HL-60/S4 (cell line): ENCODE measurements around the gene EVL.

Source experiments
- in situ Hi-C: fragments of 300-500 bp; cut with MboI; formaldehyde crosslinking; loops from 2 replicates; pipeline ENCODE4 v1.14.3; 2022; ENCODE audit warnings: low sequenced_read_pairs

Gene EVL

DNA sequence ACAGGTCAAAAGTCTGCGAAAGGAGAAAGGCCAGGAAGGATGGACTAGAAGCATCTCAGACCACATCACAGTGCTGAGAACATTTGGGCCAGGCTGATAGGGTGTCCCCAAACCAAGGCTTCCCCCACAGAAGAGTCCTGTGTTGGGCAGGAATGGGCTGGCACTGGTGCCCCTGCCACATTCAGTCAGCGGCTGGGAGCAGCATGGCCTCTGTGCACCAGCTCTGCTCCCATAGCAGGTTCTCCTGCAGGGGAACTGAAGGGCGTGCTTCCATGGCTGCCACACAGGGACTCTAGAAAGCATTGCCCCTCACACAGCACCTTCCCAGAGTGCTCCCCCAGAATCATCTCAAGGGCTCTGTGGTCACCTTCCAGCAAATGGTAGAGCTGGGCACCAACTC, 17.5 kb downstream of the EVL start:
- in situ Hi-C loops: no loop called here

DNA sequence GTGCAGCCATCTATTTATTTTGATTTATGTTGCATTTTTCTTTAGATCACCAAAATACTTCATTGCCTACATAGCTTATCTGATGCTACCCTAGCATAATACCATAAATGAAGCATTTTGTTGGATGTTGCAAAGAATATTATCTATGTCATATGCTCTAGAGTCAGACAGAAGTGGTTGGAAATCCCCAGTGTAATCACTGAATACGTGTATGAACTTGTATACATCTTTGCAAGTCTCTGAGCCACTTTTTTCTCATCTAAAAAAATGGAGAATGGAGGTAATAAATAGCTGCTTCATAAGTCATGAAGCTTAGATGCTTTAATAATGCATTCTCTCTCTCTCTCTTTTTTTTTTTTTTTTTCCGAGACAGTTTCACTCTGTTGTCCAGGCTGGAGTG, 18.5 kb downstream of the EVL start:
- in situ Hi-C loops: no loop called here

DNA sequence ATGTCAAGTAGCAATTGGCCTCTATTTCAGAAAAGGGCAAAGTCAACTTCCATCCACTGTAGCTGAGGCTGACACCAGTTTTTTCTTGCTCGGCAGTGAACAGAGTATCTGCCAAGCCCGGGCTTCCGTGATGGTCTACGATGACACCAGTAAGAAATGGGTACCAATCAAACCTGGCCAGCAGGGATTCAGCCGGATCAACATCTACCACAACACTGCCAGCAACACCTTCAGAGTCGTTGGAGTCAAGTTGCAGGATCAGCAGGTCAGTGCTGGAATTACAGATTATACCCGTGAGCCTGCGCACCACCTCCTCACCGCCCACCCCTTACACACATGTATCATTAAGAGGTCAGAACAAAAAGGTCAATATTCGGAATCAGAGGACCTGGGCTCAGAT, 19.4 kb downstream of the EVL start:
- in situ Hi-C loops: no loop called here

DNA sequence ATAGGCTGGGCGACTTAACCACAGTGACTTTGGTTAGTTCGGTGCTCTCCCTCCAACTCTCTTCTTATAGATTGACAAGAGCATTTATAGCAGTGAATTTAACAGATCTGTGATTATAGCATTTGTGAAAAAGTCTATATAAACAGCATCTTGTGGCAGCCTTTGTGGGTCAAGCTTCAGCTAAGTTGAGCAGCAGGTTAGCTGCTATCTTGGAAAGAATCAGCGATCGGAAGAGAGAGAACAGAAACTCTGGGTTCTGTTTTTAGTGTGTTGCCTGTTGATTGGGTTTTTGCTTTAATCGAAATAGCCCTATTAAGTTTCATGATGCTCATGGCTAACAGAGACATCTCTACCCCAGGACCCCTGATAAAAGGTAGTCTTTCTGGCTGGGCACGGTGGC, 20.2 kb downstream of the EVL start:
- in situ Hi-C loops: no loop called here

DNA sequence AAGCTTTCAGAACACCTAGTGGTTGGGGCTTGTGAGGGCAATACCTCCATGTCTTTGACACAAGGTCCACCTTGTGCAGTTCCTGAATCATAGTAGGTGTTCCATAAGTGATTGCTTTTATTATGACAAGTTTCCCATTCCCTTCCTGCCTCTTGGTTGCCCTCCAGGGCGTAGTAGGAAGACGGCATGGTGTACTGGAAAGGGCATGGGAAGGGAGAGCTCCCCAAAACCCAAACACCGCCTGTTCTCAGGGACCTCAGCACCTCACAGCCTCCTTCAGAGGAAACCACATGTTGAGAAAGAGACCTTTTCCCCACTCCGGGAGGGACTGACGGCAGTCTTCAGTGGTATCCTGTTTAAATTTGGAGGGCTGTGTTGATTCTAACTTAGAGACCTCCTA, 21.1 kb downstream of the EVL start:
- in situ Hi-C loops: no loop called here

DNA sequence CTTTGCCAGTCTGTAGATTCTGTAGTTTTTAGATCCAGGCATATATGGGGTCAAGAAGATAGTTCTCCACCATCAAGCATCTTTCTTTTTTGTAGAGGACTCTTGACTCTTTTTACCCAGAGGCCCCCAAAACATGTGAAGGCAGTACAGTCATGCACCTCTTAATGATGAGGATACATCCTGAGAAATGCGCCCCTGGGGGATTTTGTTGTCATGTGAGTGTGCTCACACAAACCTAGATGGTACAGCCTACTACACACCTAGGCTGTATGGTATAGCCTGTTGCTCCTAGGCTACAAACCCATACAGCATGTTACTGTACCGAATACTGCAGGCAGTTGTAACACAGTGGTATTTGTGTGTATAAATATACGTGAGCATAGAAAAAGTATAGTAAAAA, 23.0 kb downstream of the EVL start:
- in situ Hi-C loops: no loop called here

DNA sequence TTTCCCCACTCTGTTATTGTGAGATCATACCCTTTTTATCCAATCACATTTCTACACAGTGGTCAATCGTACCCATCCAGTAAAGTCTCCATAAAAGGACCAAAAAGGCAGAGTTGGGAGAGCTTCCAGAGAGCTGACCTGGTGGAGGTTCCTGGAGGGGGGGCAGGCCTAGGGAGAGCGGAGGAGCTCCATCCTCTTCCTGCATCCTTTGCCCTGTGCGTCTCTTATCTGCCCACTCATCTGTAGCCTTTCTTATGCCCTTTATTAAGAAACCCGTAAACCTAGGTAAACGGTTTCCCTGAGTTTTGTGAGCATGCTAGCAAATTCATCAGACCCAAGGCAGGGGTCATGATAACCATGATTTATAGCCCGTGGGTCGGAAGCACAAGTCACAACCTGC, 26.2 kb downstream of the EVL start:
- in situ Hi-C loops: no loop called here

DNA sequence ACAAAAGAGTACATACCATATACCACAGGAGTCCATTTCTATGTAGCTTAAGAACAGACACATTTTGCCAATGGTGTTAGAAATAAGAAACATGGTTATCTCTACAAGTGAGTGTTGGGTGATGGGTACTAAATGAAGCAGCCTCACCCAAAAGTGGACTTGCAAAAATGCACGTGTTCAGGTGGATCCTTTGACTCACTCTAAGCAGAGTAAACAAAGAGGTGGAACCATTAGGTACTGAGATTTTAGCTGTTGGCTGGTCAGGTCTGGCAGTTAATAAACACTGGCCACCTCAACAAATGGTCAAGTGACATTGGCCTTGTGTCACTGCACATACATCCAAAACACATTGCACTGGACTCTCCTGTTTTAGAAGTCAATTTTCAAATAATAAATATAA, 27.6 kb downstream of the EVL start:
- in situ Hi-C loops: no loop called here

DNA sequence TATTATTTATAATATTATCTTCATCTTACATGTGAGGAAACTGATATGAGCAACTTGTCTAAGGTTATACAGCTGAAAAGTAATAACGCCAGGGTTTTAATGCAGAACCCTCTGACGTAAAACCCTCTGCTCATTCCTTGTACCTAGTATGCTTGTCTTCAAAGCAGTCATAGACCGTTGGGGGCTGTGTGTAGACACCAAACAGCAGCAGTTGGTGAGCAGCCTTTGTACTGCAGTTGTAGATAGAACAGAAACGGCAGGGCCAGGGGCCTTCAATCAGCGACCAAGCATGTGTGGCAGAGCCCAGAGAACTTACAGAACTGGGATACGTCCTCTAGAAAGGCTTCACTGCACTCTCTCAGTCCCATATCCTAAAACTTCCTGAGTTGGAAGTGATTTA, 28.1 kb downstream of the EVL start:
- in situ Hi-C loops: no loop called here

DNA sequence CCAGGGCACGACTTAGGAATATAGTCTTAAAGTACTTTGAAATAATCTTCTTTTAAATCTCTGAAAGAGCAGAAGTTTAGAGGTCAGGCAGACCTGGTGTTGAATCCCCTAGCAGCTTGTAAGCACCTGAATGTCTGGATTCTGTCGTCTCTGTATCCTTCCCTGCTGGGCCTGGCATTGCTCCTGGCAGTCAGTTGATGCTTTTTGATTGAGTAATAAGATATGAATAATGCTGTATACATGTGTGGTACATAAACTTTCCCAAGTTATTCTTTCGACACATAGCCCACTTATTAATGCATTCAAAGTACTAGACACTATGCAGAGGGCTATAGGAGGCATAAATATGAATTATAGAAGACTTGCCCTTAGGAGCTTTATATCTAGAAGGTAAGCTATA, 31.4 kb downstream of the EVL start:
- in situ Hi-C loops: no loop called here

DNA sequence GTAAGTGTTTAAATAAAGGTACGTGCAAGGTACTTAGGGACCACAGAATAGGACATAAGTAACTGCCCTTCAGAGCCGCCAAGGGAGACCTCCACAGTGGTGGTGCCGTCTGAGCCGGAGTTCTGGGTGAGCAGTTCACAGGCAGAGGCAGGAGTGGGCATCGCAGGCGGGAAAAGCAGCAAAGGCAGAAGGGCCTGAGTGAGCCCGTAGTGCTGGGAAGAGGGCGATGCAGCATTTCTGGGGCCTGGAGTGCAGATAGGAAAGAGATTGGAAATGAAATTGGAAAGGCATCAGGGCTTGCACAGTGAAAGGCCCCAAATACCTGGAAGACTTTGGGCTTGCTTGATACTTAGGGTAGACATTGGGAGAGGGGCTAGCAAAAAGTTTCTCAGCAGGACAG, 32.9 kb downstream of the EVL start:
- in situ Hi-C loops: no loop called here

DNA sequence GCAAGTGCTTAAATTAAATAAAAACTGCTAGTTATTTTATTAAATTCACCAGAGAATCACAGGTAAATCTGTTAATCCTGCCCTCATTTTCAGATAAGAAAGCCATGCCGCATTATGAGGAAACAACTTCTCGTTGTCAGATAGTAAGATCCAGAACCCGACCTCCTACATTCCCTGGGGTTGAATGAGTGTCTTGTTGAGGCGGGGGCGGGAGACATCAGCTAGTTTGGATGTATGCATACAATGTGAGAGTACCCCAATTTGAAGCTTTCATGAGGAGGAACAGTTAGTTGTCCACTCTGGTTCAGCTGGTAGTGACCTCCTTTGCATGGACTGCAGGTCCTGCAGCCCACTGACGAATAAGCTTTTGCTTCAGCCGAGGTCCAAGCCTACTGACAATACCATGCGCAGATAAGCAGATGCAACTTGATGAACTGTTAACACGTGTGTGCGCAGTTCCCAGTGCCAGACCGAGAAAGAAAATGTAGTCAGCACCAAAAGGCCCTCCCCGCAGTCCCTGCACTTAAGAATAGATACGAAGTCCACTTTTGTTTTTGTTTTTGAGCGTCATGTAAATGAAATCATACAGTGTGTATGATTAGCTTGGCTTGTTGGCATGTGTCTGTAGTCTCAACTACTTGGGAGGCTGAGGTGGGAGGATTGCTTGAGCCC, 34.9 kb downstream of the EVL start:
- in situ Hi-C loops: no loop called here

DNA sequence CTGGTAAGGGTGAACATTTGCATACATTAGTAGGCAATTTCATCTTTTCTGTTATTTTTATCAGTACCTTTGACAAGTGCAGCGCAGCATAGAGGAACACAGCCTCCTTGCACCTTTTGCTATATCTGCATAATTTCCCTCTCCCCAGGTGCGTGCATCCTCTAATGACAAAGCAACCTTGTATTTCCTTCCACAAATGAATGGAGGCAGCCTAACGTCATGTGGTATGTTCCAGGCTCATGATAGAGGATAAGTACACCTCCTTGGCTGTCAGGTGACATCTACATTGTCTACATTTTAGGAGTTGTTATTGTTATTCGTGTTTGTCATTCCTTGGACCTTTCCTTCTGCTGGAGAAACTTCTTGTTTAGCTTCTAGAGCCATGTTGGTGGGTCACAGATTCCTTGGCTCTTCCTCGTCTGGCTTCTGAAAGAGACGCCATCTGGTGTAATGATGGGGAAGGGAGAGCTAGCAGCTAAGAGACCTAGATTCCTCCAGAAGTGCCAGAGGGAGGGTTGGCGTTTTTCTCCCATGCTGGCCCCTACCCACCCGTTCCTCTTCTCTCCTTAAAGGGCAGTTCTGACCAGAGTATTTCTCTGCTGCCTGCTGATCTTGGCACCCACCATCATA, 37.0 kb downstream of the EVL start:
- in situ Hi-C loops: no loop called here

DNA sequence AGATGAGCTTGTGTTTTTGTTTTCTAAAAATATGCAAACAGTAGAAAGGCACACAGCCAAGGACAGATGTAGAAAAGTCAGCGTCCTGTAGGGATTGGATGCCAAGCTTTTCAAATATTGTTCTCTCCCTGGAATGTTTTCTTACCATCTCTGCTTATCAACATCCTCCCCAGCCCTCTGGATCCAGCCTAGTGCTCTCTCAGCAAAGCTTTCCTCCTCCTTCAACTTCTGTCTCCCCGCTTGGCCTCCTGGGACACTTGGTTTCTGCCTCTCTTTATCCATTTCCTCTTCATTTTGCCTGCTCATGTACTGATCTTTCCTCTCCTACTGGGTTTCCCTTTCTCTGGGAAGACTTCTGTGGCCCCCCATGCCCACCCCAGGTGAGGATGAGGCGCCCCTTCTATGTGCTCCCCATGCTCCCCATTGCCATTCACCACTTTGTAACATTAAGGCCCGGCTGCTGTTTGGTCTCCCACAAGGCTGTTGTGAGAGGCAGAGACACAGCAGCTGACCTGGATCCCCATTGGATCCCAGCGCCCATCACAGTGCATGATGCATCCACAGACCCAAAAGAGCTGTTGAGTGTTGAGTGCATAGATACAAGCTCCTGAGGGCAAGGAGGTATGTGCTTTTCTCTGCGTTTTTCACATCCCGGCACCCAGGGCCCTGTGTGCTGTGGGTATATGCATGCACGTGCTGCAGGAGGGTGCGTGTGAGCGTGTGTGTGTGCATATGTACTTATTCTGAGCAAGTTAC, 38.2 kb downstream of the EVL start:
- in situ Hi-C loops: no loop called here

DNA sequence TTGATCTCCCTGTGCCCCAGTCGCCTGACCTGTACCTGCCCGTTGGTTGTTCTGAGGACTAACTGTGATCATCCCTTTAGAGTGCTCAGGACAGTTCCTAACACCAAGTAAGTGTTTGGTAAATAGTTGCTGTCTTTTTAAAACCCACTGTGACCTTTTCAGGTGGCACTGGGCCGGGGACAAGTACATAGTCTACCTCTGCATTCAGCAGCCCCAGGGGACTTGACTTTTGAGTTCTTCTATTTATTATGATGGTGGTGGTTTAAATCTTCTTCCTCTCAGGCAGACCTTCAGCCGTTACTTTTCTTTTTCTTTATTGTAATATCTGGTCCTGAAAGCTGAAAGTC, 38.8 kb downstream of the EVL start:
- in situ Hi-C loops: no loop called here

DNA sequence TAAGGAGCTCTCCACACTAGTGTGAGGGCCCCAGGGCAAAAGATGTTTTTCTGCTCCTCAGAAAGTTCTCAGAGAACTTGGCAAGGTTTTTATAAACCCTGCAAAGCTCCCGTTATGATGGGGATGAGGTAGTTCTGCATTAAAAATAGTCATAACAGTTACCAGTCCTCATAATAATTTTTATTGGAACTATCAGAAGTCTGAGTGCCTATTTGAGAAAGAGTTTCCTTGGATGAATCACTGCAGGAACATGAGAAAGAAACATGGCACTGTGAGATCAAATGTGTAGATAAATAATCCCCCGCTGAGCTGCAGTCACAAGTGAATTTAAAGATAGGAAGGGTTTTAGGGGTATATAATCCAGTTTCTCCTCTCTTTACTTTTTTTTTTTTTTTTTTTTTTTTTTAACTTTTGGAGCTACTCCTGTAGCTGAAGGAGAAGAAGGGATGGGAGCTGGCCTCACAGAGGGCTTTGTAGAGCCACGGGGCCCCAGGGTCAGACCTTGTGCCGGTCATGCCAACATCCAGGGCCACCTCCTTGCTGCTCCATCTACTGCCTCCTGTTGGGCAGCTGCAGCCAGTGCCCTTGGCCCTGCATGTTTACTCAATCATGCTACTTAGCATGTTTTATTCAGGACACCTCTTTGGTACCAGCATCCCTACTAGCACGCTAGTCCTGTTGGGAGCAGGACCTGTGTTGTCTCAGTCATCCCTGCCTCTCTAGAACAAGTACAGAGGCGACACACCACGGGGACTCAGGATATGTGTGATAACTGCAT, 39.5 kb downstream of the EVL start:
- in situ Hi-C loops: no loop called here

DNA sequence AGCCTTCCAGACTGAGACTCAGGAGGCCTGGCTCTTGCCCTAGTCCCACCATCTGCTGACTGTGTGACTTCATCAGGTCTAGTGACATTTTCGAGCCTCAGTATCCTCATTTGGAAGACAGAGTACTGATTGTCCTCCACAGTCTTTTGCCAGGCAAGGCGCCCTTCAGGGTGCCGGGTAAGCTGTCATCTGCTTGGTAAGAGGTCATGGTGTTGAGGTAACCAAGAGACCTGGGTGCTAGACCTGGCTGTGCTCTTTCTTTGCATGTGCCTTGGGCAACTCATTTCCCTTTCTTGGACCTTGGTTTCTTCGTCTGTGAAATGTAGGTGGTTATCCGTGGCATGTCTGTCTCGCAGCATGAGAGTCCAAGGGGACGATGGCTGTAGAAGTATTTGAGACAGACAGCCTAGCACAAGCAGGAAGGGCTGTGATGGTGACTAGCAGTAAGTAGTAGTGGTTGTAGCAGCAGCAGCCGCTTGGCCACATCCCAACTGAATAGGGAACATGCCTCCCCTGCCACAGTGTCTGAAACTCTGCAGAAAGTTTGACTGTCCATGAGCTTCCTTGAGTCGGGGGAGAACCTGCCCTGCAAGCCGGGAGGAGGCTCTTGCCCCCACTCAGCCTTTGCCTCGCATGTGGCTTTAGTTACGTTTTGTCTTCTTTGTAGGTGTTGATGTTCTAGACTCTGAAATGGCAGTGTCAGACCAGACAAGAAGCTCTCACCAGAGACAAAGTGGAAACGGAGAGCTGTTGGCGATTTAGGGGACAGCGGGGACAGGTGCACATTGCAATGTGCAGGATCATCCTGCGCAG, 40.3 kb downstream of the EVL start:
- in situ Hi-C loops: no loop called here

DNA sequence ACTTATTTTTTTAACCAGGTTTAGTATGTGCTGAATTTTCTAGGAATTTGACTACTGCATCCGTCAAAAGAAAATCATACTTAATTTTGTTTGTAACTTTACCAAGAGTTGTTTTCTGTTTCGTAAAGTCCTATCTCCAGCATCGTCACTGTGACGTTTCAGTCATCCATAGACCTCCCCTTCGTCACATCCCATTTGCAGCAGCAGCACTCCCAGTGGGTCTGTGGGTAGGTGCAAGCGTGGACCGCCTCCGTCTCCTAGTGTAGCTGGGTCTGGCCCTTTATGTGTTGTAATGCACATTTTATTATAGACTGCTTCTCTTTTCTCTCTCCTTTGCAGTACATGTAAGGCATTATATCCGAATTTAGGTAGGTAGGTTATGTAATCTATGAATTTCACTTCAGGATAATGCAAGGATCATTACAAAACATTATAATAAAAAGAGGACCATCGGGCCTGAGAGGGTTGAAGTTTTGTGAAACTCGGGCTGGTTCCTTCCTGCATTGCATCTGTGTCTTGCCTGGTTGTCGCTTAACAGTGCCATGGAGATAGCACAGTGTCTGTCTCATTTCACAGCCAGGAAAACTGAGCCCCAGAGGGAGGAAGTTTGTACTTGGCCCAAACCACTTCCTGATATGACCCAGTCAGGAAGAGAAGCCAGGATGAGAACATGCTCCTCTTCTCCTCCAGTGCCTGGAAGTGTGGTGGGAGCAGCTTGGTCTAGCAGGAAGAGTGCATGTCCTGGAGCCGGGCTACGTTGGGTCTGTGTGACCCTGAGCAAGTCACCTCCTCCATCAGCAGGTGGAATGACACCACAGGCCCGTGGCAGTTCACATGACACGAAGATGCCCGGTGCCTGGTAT, 41.3 kb downstream of the EVL start:
- in situ Hi-C loops: no loop called here

DNA sequence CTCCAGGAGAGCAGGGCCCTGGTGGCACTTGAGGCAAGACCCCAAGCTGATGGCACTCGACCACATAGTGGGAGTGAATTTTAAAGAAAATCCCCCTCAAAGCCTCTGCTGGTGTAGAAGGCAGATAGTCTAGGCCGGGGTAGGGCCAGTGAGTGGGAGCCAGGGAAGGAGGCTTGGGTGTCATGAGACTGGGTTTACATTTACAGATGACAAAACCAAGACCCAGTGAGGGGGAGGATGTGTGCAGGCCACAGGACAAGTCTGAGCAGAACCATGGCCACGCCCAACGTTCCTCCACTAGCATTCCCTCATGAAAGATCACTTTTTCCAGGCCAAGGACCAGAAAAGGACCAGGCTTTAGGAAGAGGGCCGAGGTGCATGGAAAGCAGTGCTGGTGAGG, 42.0 kb downstream of the EVL start:
- in situ Hi-C loops: no loop called here
